SU-DHL-6 (cell line): ENCODE measurements around the gene PTGER1.

ENCODE experiments used
- H2AFZ ChIP-seq: fragments of 200-600 bp; sonication (generic); 2 replicates; pipeline ENCODE4 v1.6.1; 2014; ENCODE audit warnings: low read depth, mild to moderate bottlenecking, moderate library complexity, mixed read lengths, antibody characterized with exemption, low read length; ENCODE audit not compliant: severe bottlenecking
- H3F3A ChIP-seq: fragments of 200-600 bp; shearing (Covaris generic); 2 replicates; pipeline ENCODE4 v1.6.0; 2016; ENCODE audit warnings: antibody characterized with exemption, mild to moderate bottlenecking; ENCODE audit not compliant: insufficient read depth
- H3K27ac ChIP-seq: fragments of 200-600 bp; sonication (generic); 2 replicates; pipeline ENCODE4 v1.5.1; 2016; ENCODE audit warnings: low read depth, mild to moderate bottlenecking, low read length, moderate library complexity, mixed read lengths
- H3K27me3 ChIP-seq: fragments of 200-600 bp; sonication (generic), shearing (Covaris generic); 2 replicates; pipeline ENCODE4 v1.6.0; 2014; ENCODE audit warnings: mild to moderate bottlenecking, low read length
- H3K36me3 ChIP-seq: fragments of 200-600 bp; sonication (generic); 2 replicates; pipeline ENCODE4 v1.6.1; 2014; ENCODE audit warnings: mild to moderate bottlenecking, low read length, mixed read lengths
- H3K4me2 ChIP-seq: fragments of 300-600, 200-600 bp; shearing (Covaris generic), sonication (generic); 2 replicates; pipeline ENCODE4 v1.6.0; 2014; ENCODE audit warnings: low read length, low read depth, mild to moderate bottlenecking; ENCODE audit not compliant: poor library complexity, severe bottlenecking
- H3K4me3 ChIP-seq: fragments of 200-600 bp; sonication (generic); 2 replicates; pipeline ENCODE4 v1.5.1; 2014; ENCODE audit warnings: antibody characterized with exemption, low read length, mild to moderate bottlenecking, mixed read lengths; ENCODE audit not compliant: insufficient read depth, poor library complexity, severe bottlenecking
- H3K79me2 ChIP-seq: fragments of 200-600 bp; sonication (generic); 2 replicates; pipeline ENCODE4 v1.6.1; 2014; ENCODE audit warnings: mild to moderate bottlenecking, low read length, moderate library complexity; ENCODE audit not compliant: insufficient read depth
- H3K9ac ChIP-seq: fragments of 200-600 bp; sonication (generic); 2 replicates; pipeline ENCODE4 v1.7.0; 2014; ENCODE audit warnings: mild to moderate bottlenecking, low read length
- H3K9me2 ChIP-seq: fragments of 200-600 bp; sonication (generic); replicated peaks from 2 replicates; pipeline ENCODE4 v1.6.1; 2014; ENCODE audit warnings: low read length; ENCODE audit not compliant: insufficient read depth
- H3K9me3 ChIP-seq: fragments of 200-600 bp; sonication (generic); 2 replicates; pipeline ENCODE4 v1.6.1; 2014; ENCODE audit warnings: low read length, mixed read lengths; ENCODE audit not compliant: insufficient read depth
- H4K20me1 ChIP-seq: fragments of 200-600 bp; sonication (generic); 2 replicates; pipeline ENCODE4 v1.6.1; 2014; ENCODE audit warnings: low read depth, mild to moderate bottlenecking, antibody characterized with exemption, low read length, moderate library complexity, mixed read lengths
- CTCF ChIP-seq: fragments of 200-600 bp; sonication (generic); IDR thresholded peaks from one replicate; pipeline ENCODE4 v1.5.1; 2017; ENCODE audit warnings: antibody characterized with exemption, mild to moderate bottlenecking, low read length, moderate library complexity; ENCODE audit not compliant: insufficient read depth, poor library complexity, severe bottlenecking
- EZH2phosphoT487 ChIP-seq: fragments of 200-600 bp; sonication (generic), shearing (Covaris generic); conservative IDR thresholded peaks from 2 replicates; pipeline ENCODE4 v1.6.1; 2018; ENCODE audit warnings: mild to moderate bottlenecking, antibody characterized with exemption, low read length, moderate library complexity, mixed read lengths

Gene PTGER1

DNA sequence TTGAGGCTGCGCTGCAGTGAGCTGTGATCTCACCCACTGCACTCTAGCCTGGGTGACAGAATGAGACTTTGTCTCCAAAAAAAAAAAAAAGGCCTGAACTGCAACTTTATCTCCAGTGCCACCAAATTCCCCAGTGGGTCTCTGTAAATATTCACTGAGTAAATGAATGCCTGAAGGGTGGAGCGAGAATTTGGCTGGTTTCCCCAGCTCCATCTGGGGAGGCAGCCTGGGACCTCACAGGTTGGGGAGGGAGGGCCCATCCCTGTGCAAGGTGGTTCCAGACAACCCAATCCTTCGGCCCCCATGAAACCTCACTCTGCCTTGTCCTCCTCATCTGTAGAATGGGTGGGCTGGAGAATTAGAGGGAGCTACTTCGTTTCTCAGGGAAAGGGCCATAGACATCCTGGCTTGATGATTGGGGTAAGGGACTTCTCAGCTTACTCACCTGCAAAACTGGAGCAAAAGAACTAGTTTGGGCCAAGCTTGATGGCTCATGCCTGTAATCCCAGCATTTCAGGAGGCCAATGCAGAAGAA lies 46.2 kb downstream of the PTGER1 start:
- H3K9me3 ChIP-seq = no peaks in the 10 kb centered on the region
- TF ChIP-seq EZH2phosphoT487 (no peak), CTCF (no peak)
- H3K4me2 ChIP-seq = no peak overlapping the region
- H3K4me3 ChIP-seq = no peak overlapping the region
- H3K27me3 ChIP-seq = no peaks in the 10 kb centered on the region
- H3K27ac ChIP-seq = no peak overlapping the region
- no peaks in the 10 kb centered on the region for H3F3A ChIP-seq
- H3K79me2 ChIP-seq = peaks cover 6% of the 10 kb centered on the region
- H4K20me1 ChIP-seq = no peaks in the 10 kb centered on the region
- H3K9ac ChIP-seq = no peak overlapping the region
- H2AFZ ChIP-seq = no peak overlapping the region
- no peaks in the 10 kb centered on the region for H3K36me3 ChIP-seq
- H3K9me2 ChIP-seq = no peaks in the 10 kb centered on the region

DNA sequence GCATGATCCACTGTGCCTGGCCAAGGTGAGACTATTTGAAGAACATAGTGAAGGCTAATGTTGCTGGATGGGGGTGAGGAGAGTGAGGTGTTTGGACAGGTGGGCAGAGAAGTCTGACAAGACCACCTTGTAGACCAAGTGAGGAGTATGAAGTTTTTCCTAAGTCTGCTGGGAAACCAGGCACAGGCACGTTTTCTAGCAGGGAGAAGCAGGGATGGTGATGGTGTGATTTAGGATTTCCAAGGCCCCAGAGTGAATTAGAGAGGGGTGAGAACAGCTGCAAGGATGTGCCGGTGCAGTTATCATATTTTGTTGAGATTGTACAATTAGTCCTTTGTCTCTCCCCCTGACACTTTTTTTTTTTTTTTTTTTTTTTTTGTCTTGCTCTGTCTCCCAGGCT lies 47.7 kb downstream of the PTGER1 start:
- H3F3A ChIP-seq = no peaks in the 10 kb centered on the region
- H3K9ac ChIP-seq = no peak overlapping the region
- TF ChIP-seq EZH2phosphoT487 = no peak
- TF ChIP-seq CTCF = no peak
- no peak overlapping the region for H2AFZ ChIP-seq
- H3K4me2 ChIP-seq = no peak overlapping the region
- no peaks in the 10 kb centered on the region for H3K36me3 ChIP-seq
- no peaks in the 10 kb centered on the region for H3K79me2 ChIP-seq
- no peak overlapping the region for H3K27ac ChIP-seq
- no peaks in the 10 kb centered on the region for H3K9me2 ChIP-seq
- H3K4me3 ChIP-seq = no peak overlapping the region
- no peaks in the 10 kb centered on the region for H4K20me1 ChIP-seq
- H3K9me3 ChIP-seq = no peaks in the 10 kb centered on the region
- no peaks in the 10 kb centered on the region for H3K27me3 ChIP-seq

DNA sequence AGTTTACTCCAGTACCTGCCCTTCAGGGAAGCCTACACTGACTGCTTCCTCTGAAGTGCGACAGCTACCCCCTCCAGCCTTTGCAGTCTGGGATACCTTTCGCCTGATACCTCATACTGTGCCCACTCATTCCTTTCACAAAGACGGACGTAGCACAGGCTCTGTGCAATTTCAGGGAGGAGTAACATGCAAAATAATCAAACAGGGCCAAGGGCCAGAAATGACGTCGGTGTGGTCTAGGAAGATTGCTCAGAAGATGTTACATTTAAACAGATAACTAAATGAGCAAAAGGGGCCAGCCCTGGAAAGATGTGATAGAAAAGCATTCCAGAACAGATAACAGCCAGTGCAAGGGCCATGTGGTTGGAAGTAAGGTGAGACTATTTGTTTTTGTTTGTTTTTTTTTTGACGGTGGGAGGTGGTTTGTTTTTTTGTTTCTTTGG lies 49.4 kb downstream of the PTGER1 start:
- no peak overlapping the region for H3K4me3 ChIP-seq
- no peak overlapping the region for H3K27ac ChIP-seq
- H3K79me2 ChIP-seq = no peaks in the 10 kb centered on the region
- no peak overlapping the region for H3K4me2 ChIP-seq
- H3K36me3 ChIP-seq = no peaks in the 10 kb centered on the region
- H2AFZ ChIP-seq = no peak overlapping the region
- no peaks in the 10 kb centered on the region for H3K9me3 ChIP-seq
- H3F3A ChIP-seq = no peaks in the 10 kb centered on the region
- no peak overlapping the region for H3K9ac ChIP-seq
- no peaks in the 10 kb centered on the region for H3K27me3 ChIP-seq
- TF ChIP-seq CTCF (no peak), EZH2phosphoT487 (no peak)
- no peaks in the 10 kb centered on the region for H4K20me1 ChIP-seq
- no peaks in the 10 kb centered on the region for H3K9me2 ChIP-seq
